Peyer's patch (tissue), 4 donors: ENCODE results near the gene MAB21L4.

Experiments
- POLR2A ChIP-seq, 2 donors: fragments of 450-650 bp; IDR thresholded peaks; one replicate each; pipeline ENCODE4 v1.5.1; 2017; ENCODE audit warnings: antibody characterized with exemption in 2 of 2, mild to moderate bottlenecking in 2 of 2, moderate library complexity in 2 of 2
- TF ChIP-seq, protein P1 (sequence below), 6 experiments: fragments of 450-650 bp in 4 of 6; fragments of 200-600 bp in 2 of 6; sonication (generic) in 1 of 6; IDR thresholded peaks; one replicate each; pipeline ENCODE4 v1.5.1; 2017 to 2019; ENCODE audit warnings: antibody characterized with exemption in 6 of 6, mild to moderate bottlenecking in 3 of 6, moderate library complexity in 1 of 6

DNA sequence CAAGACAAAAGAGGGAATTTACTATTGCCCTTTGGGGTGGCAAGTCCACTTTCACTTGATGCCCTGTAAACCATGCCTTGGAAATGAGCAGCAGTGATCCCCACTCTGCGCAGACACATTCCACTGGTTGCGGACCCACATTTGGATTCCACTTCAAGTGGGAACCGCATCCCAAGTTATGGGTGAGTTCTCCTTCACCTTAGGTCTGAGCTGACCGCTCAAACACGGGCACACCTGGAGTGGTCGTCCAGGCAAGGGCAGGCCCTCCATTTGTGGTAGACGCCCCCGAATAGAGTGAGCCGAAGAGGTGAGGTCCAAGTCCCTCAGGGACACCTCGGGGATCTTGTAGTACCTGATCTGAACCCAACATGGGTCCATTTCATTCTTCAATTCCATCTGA, 37.1 kb downstream of the MAB21L4 start:
- TF ChIP-seq, protein P1, sequence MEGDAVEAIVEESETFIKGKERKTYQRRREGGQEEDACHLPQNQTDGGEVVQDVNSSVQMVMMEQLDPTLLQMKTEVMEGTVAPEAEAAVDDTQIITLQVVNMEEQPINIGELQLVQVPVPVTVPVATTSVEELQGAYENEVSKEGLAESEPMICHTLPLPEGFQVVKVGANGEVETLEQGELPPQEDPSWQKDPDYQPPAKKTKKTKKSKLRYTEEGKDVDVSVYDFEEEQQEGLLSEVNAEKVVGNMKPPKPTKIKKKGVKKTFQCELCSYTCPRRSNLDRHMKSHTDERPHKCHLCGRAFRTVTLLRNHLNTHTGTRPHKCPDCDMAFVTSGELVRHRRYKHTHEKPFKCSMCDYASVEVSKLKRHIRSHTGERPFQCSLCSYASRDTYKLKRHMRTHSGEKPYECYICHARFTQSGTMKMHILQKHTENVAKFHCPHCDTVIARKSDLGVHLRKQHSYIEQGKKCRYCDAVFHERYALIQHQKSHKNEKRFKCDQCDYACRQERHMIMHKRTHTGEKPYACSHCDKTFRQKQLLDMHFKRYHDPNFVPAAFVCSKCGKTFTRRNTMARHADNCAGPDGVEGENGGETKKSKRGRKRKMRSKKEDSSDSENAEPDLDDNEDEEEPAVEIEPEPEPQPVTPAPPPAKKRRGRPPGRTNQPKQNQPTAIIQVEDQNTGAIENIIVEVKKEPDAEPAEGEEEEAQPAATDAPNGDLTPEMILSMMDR (IDR thresholded peaks at IDR 0.05): no peak
- TF ChIP-seq POLR2A (IDR thresholded peaks at IDR 0.05): no peak
